GM21717 (cell line): ENCODE measurements around the gene KRI1.
"Not testable (repeated sequence)": the region's sequence is repeated elsewhere in the genome, so short reads cannot be mapped to it uniquely, and the experiment has no call there.

Experiments
- ATAC-seq: cut with Tn5 transposase; IDR thresholded peaks from one replicate; pipeline ENCODE4 v1.9.1; 2021; ENCODE audit warnings: mild to moderate bottlenecking, moderate library complexity; ENCODE audit not compliant: unreplicated experiment

KRI1 gene

DNA sequence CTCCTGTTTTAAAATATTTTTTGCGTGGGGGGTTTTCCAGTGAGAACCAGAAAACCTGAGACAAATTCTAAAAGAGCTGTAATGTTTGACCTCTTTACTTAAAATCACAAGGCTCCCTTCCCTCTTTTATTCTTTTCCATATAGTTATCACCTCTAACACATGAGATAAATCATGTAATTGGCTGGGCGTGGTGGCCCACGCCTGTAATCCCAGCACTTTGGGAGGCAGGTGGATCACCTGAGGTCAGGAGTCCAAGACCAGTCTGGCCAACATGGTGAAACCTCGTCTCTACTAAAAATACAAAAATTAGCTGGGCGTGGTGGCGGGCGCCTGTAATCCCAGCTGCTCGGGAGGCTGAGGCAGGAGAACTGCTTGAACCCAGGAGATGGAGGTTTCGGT is 14.8 kb downstream of the KRI1 start:
- not testable (repeated sequence) for ATAC-seq

DNA sequence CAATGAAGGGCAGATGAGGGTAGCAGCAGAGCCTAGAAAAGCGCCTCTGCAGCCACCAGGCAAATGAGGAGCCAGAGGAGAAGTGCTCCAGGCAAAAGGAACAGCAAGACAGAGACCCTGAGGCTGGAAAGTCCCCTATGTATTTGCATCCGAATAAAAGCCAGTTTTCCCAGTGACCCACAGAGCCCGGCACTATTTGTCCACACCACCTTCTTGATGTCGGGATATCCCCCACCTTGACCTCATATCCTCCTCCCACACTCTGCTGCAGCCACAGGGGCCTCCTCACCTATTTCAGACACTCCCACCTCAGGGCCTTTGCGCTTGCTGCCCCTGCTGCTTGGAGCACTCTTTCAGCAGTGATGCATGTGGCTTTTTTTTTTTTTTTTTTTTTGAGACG is 15.5 kb downstream of the KRI1 start:
- no peak for ATAC-seq

DNA sequence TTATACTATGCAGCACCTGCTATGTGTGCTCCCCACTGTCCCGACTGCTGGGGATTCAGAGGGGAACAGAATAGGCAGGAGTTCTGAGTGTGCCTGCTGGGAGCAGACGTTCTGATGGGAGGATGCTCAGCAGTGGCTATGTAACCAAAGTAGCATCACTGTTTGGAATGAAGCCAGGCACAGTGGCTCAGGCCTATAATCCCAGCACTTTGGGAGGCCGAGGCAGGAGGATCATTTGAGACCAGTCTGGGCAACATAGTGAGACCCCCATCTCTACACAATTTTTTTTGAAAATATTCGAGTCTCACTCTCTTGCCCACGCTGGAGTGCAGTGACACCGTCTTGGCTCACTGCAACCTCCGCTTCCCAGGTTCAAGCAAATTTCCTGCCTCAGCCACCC is 16.1 kb downstream of the KRI1 start:
- ATAC-seq = no peak

DNA sequence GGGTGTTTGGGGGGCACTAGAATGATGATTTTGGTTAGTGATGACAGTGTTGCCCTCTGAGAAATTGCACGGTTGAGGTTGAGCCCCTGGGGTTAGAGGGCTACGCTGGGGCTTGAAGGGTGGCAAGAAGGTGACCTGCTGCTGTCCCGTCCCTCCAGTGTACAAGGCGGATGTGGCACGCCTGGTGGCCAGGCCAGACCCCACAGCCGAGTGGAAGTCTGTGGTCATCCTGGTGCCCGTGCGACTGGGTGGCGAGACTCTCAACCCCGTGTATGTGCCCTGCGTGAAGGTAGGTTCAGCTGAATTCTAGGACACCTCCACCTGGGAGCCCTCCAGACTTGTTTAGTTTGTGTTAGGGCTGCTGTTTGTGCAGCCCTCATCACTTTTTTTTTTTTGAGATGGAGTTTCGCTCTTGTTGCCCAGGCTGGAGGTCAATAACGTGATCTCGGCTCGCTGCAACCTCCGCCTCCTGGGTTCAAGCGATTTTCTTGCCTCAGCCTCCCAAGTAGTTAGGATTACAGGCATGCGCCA is 17.0 kb downstream of the KRI1 start:
- ATAC-seq = no peak

DNA sequence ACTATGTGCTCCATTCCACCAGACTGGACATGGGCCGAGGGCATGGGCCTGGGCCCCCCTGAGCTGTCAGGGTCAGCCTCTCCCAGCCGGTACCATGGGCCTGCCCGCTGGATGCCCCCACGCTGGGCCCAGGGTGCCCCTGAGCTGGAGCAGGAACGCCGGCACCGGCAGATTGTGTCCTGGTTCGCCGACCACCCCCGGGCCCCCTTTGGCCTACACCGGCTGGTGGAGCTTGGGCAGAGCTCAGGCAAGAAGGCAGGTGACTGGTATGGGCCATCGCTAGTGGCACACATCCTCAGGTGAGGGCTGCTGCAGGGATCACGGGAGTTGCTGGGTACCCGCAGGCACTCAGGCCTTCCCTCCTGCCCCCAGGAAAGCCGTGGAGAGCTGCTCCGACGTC is 19.0 kb downstream of the KRI1 start:
- ATAC-seq = no peak

DNA sequence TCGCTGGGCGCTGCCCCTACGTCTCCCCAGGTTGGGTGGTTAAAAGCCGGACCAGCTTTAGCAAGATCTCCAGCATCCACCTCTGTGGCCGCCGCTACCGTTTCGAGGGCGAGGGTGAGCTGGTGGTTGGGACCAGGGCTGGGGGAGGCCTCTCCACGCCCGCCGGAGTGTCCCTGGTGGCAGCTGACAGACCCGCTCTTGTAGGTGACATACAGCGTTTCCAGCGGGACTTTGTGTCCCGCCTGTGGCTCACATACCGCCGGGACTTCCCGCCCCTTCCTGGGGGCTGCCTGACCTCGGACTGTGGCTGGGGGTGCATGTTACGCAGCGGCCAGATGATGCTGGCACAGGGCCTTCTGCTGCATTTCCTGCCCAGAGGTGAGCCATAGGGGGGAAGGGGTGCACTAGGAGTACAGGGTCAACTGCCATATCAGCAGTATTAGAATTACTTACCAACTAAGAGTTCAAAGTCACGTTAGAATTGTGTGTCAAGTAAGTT is 21.0 kb downstream of the KRI1 start:
- no peak for ATAC-seq

DNA sequence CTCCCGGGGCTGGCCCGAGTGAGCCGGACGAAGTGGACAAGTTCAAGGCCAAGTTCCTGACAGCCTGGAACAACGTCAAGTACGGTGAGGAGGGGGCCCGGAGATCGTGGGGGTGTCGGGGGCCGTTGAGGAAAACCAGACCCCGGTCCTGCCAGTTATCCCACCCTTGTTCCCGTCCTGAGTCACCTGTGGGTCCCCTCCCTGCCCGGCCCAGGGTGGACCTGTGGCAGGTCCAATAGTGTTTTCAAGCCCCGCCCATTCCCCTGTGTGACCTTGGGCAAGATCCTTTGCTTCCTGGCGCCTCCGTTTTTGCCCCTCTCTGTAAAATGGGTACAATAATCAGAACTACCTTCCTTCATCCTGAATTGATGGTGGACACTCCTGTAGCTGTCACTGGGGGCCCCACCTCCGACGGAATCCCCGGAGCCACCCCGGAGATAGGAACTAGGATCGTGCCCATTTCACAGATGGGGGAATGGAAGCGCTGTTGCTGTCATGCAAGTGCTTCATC is 21.5 kb downstream of the KRI1 start:
- ATAC-seq = peak; percentile 15

DNA sequence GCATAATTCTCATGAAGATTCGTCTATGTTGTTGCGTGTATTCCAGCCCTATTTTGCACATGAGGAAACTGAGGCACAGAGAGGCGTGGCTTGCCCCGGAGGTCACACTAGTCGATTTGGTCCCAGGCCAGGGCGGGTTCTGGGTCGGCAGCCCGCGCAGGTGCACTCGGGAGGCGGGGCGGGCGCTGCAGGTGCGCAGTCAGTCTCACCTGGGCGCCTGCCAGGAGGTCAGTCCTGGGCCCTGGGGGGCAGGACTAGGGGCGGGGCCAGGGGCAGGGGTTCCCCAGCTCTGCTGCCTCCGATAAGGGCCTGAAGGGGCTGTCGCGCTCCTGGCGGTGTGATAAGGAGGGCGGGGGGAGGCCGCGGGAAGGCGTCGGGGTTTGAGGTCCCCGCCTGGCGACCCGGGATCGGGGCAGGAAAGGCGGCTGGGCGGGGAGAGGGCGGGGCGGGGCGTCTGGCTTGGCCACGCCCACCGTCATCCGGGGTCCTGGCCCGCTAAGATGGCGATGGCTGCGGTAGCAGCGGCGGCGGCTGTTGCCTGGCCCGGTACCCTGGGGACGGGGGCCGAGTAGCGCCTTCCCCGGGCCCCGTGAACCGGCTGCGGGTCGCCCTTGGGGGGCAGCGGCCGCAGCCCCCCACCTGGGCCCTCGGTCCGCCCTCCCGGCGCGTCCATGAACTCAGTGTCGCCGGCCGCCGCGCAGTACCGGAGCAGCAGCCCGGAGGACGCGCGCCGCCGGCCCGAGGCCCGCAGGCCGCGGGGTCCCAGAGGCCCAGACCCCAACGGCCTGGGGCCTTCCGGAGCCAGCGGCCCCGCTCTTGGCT is 22.2 kb downstream of the KRI1 start, which contains the start of gene ATG4D:
ATG4D (plus strand) TSS at position 485 of the 822 bp plus-strand sequence; CDS start at position 672, 187 bp downstream.
- peak; percentile 61 for ATAC-seq

DNA sequence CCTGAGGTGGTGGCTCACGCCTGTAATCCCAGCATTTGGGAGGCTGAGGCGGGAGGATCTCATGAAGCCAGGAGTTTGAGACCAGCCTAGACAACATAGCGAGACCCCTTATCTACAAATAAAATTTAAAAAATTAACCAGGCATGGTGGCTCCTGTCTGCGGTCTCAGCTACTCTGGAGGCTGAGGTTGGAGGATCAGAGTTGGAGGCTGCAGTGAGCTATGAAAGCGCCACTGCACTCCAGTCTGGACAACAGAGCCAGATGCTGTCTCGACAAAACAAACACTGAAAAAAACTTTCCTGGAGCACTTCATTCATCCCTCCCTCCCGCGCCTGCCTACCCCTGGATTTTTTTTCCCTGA is 22.8 kb downstream of the KRI1 start:
- no peak for ATAC-seq

DNA sequence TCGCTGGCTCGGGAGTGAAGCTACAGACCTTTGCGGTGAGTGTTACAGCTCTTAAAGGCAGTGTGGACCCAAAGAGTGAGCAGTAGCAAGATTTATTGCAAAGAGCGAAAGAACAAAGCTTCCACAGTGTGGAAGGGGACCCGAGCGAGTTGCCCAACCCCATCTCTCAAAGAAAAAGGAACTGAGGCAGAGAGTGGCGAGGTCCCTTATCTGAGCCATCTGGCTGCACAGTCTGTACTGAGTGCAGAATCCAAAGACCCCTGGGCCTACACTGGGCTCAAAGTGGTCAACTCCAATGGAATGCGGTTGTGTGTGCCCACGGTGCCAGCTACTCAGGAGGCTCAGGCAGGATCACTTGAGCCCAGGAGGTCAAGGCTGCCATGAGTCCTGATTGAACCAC is 26.8 kb downstream of the KRI1 start:
- not testable (repeated sequence) for ATAC-seq

DNA sequence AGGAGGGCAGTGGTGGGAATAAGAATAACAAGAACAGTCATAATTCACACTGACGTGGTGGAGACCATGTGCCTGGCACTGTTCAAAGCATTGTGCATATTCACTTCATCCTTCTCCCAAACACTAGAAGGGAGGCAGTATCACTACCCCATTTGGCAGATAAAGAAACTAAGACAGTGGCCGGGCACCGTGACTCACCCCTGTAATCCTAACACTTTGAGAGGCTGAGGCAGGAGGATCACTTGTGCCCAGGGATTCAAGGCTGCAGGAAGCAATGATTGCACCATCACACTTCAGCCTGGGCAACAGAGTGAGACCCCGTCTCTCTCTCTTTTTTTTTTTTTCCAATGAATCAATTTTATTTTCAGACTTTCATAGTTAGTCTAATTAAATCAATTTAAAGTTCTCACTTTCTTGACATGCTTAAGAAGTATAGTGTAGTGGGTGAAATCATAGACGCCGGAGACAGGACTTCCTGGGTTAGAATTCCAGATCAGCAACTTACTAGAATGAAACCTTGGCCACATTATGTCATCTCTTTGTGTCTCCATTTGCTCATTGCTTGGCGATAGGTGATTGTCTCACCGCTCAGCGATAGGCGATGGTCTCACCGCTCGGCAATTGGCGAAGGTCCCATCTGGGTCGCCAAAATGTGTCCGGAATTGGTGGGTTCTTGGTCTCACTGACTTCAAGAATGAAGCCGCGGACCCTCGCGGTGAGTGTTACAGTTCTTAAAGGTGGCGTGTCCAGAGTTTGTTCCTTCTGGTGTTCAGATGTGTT is 27.4 kb downstream of the KRI1 start:
- ATAC-seq = no peak

DNA sequence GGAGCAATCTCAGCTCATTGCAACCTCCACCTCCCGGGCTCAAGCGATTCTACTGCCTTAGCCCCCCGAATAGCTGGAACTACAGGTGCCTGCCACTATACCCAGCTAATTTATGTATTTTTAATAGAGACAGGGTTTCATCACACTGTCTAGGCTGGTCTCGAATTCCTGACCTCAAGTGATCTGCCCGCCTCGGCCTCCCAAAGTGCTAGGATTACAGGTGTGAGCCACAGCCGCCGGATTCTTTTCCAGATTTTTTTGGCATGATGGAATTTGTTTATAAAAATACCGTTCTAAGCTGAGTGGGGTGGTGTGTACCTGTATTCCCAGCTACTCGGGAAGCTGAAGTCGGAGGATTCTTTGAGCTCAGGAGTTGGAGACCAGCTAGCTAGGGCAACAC is 28.1 kb downstream of the KRI1 start:
- no peak for ATAC-seq

DNA sequence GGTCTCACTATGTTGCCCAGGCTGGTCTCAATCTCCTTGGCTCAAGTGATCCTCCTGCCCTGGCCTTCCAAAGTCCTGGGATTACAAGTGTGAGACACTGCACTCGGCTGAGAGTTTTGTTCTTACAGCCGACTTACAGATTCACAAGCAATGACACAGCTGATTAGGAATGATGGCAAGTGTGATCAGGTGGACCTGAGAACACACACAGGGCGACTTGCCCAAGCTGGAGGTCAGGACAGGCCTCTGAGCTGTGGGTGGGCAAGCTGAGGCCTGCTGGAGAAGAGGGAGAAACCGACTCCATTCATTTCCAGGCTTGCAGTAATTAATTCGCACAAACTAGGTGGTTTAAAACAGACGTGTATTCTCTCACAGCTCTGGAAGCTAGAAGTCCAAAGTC is 30.2 kb downstream of the KRI1 start:
- ATAC-seq = no peak

DNA sequence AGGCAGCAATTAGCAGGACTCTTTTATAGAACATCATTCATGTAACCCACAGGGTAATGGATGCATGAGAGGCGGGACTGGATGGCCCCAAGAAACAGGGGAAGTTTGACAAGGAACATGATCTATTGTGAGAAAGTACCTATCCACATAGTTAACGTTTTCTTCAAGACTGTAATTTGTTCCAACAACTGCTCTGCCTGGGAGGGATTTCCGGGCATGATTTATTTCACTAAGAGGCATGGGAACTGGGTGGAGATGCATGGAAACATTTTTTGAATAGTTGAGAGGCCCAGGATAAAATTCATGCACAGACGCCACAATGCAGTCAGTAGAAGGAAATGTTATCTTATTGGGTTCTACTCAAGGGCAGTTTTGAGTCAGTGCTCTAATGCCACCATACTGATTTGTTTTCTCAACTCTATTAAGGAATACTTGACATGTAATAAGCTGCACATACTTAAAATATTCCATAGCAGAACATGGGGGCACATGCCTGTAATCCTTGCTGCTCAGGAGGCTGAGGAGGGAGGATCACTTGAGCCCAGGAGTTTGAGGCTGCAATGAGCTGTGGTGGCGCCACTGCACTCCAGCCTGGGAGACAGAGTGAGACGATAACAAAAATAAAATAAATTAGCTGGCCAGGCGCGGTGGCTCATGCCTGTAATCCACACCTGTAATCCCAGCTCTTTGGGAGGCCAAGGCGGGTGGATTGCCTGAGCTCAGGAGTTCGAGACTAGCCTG is 32.0 kb downstream of the KRI1 start:
- ATAC-seq = no peak

DNA sequence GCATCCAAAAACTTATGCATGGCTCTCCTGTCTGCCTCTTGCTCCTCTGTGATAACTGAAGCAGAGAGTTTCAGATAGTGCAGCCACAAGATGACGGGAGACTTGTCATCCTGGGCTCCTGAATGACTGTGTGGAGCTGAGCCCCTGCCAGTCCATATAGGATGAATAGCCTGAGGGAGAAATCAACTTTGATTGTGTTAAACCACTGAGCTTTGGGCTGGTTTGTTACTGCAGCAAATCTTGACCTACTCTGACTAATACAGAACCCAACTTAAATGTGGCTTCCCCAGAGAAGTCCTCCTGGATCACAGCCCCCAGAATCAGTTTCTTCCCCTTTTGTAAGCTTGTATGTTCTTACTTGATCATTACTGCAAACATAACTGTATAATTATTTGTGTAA is 33.4 kb downstream of the KRI1 start:
- ATAC-seq = no peak

DNA sequence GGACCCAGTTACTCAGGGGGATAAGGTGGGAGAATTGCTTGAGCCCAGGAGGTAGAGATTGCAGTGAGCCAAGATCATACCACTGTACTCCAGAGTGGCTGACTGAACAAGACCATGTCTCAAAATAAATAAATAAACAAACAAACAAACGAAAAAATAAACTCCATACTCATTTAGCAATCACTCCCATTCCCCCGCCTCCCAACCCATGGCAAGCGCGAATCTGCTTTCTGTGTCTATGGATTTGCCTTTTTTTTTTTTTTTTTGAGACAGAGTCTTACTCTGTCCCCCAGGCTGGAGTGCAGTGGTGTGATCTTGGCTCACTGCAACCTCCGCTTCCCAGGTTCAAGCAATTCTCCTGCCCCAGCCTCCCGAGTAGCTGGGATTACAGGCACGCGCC is 38.9 kb downstream of the KRI1 start:
- ATAC-seq = not testable (repeated sequence)

DNA sequence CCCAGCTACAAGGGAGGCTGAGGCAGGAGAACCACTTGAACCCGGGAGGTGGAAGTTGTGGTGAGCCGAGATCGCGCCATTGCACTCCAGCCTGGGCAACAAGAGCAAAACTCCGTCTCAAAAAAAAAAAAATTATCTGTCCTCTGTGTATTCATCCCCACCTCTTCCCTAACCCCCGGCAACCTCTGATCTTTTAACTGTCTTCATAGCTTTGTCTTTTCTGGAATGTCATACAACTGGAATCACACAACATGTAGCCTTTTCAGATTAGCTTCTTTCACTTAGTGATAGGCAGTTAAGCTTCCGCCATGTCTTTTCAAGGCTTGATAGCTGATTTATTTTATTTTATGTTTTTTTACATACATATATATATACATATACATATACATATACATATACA is 40.2 kb downstream of the KRI1 start:
- ATAC-seq = no peak

DNA sequence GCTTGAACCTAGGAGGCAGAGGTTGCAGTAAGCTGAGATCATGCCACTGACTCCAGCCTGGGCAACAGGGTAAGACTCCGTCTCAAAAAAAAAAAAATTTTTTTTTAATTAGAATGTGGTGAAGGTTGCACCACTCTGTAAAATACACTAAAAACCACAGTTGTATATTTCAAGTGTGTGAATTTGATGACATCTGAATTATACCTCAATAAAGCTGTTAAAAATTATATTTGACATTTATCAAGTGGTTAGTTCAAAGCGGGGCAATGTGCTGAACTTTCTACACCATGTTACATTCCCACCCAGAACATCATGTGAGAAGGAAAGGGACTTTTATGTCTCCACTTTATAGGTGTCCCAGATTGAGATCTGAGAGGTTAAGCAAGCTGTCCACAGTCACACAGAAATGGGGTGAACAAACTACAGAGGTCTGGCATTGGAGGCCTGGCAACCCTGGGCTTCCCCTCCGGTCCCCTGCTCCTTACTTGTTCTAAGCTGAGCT is 42.6 kb downstream of the KRI1 start:
- ATAC-seq = no peak

DNA sequence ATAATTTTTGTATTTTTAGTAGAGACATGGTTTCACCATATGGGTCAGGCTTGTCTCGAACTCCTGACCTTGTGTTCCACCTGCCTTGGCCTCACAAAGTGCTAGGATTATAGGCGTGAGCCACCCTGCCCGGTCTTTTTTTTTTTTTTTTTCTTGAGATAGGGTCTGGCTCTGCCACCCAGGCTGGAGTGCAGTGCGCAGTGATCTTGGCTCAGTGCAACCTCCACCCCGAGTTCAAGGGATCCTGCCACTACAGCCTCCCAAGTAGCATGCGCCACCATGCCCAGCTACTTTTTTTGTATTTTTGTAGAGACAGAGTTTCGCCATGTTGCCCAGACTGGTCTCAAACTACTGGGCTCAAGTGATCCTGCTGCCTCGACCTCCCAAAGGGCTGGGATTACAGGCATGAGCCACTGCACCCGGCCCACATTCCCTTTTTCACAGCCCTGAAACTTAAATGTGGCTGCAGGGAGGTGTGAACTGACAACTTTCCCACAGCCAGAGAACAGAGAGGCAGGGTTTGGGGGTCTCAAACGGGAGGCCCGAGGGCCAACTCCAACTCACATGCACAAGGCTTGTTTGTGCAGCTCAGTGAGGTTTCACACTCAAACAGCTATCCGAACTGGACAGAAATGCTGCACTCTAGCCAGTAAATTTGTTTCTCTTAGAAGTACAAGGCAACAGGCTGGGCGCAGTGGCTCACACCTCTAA is 44.2 kb downstream of the KRI1 start:
- no peak for ATAC-seq
